D721Med (cell line): ENCODE results near the gene IFT43.

Source experiments
- DNase-seq: peaks from one replicate; pipeline ENCODE4 v3.0.0; 2011; ENCODE audit warnings: low spot score; ENCODE audit not compliant: insufficient read length
- FAIRE-seq: peaks from 2 replicates; lab custom pipeline; 2011; peaks lifted over from hg19 to GRCh38; lab: Jason Lieb, UNC
- CTCF ChIP-seq: IDR thresholded peaks from 2 replicates; pipeline ENCODE4 v1.5.1; 2012; ENCODE audit warnings: mild to moderate bottlenecking, control low read depth; ENCODE audit not compliant: insufficient read depth; ENCODE audit errors: missing control alignments

IFT43 gene

DNA sequence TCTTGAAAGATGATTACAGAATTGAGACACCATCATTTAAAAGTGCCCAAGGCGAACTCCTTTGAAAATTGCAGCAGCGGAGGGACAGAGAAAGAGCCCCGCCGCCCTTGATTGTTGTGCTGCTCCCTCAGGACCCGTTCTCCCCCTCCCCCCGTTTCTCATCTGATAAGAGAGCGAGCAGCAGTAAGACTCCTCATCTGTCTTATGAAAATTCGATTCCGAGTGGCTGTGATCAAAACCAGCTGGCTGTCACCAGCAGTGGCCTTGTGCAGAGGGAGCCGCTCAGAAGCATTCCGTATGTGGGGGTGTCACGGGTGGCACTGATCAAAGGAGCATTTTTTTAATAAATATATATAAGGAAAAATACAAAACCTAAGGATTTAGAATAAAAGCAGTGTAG, 88.2 kb downstream of the IFT43 start:
- FAIRE-seq (no peak), DNase-seq (no peak)
- TF ChIP-seq CTCF = no peak

DNA sequence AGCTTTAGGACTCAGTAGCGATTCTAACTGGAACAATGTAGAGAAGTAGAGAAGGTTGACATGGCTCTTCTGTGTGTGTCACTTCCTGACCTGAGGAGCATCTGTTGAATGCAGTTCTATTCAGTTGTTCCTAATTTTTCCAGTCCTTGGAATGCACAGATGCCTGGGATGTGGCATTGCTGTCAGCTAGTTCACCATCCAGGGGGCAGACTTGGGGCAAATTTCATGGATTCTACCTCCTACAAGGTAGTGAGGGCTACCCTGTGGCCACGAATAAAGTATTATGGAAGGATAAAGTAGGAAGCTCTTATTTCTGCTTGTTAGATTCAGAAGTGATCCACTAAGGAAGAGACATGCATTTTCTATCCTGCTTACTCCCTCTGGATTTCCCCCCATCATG, 91.8 kb downstream of the IFT43 start:
- FAIRE-seq (no peak), DNase-seq (no peak)
- no peak for TF ChIP-seq CTCF

DNA sequence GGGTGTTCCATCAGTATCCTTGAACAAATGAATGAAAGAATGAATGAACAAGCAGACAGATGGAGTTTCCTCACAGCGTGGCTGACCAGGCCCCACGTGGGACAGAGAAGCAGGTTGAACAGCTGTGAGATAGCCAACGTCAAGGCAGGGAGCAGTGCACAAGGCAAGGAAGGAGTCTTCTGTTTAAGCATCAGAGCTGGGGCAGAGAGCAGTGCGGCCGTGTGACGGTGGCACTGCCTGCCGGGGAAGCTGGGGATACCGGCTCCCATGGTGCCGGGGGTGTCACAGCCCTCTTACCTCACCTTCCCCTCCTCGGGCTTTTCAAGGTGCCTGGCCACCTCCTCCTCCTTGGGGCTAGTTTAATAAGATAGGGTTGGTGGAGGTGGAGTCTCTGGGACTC, 92.9 kb downstream of the IFT43 start:
- no peak for TF ChIP-seq CTCF
- FAIRE-seq (no peak), DNase-seq (no peak)

DNA sequence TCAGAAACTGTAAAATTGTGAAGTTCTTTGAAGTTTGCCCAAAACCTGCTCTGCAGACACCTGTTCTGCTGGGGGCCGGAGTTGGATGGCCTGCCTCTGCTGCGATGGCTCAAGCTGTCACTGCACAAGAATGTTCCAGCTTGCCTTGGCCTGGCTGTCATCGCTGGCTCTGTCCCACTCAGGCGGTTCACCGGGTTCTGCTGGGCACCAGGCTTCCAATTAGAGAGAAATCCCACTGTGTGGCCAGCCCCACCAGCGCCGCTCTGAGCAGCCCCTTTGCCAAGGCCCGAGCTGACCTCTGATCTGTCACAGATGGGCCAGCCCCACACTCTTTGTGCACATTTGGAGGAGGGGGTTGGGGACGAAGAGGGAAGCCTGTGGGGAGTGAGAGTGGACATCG, 94.5 kb downstream of the IFT43 start:
- FAIRE-seq (no peak), DNase-seq (no peak)

GRCh38 chr14:76080471-76080870, 94.9 kb downstream of the IFT43 start:
- no peak for TF ChIP-seq CTCF
- DNase-seq (no peak), FAIRE-seq (no peak)

More for the DNA sequence above, 94.5 kb downstream of the IFT43 start:
- no peak for TF ChIP-seq CTCF

GRCh38 chr14:76081642-76082041, 96.1 kb downstream of the IFT43 start:
- FAIRE-seq = no peak
- no peak for DNase-seq

More at GRCh38 chr14:76081642-76082041, 96.1 kb downstream of the IFT43 start:
- no peak for TF ChIP-seq CTCF
